Upper lobe of left lung (tissue), 4 donors: ENCODE measurements around the gene ZBED1.

ENCODE experiments used
- EP300 ChIP-seq, 4 donors: sonication (generic); formaldehyde crosslinking; IDR thresholded peaks; one replicate each; pipeline ENCODE4 v1.5.1; 2017; ENCODE audit warnings: antibody characterized with exemption in 4 of 4, control low read depth in 2 of 4
- TF ChIP-seq, protein P1 (sequence below), 6 experiments: fragments of 450-650 bp in 4 of 6; fragments of 200-600 bp in 2 of 6; sonication (generic) in 2 of 6; IDR thresholded peaks; one replicate each; pipeline ENCODE4 v1.5.1; 2016 to 2019; ENCODE audit warnings: antibody characterized with exemption in 6 of 6

- TF ChIP-seq, protein P1, sequence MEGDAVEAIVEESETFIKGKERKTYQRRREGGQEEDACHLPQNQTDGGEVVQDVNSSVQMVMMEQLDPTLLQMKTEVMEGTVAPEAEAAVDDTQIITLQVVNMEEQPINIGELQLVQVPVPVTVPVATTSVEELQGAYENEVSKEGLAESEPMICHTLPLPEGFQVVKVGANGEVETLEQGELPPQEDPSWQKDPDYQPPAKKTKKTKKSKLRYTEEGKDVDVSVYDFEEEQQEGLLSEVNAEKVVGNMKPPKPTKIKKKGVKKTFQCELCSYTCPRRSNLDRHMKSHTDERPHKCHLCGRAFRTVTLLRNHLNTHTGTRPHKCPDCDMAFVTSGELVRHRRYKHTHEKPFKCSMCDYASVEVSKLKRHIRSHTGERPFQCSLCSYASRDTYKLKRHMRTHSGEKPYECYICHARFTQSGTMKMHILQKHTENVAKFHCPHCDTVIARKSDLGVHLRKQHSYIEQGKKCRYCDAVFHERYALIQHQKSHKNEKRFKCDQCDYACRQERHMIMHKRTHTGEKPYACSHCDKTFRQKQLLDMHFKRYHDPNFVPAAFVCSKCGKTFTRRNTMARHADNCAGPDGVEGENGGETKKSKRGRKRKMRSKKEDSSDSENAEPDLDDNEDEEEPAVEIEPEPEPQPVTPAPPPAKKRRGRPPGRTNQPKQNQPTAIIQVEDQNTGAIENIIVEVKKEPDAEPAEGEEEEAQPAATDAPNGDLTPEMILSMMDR (IDR thresholded peaks at IDR 0.05), result no peak
- TF ChIP-seq EP300 (IDR thresholded peaks at IDR 0.05), result no peak
These were observed 23.1 kb upstream of the ZBED1 start for GRCh38 chrX:2523911-2524310.
